GM19238 (cell line): ENCODE results near the gene RCN2.

Experiments used
- DNase-seq: peaks from one replicate; pipeline ENCODE4 v3.0.0; 2011; ENCODE audit warnings: low spot score; ENCODE audit not compliant: insufficient read length

Gene RCN2

GRCh38 chr15:76994001-76994400 lies 62.5 kb downstream of the RCN2 start:
- no peak for DNase-seq

GRCh38 chr15:76994496-76994895 lies 62.9 kb downstream of the RCN2 start:
- no peak for DNase-seq

GRCh38 chr15:76994971-76995945 lies 63.7 kb downstream of the RCN2 start, which contains the start of gene PSTPIP1:
Gene PSTPIP1 (plus strand): TSS chr15:76995126. CDS start chr15:76995574, 448 bp downstream.
- DNase-seq, result peak; percentile 58

GRCh38 chr15:76996076-76996525 lies 64.6 kb downstream of the RCN2 start:
- DNase-seq, result no peak

- no peak for DNase-seq
Measured at GRCh38 chr15:76996526-76997401, 65.2 kb downstream of the RCN2 start.

- no peak for DNase-seq
Measured at GRCh38 chr15:76998663-76999285, 67.2 kb downstream of the RCN2 start.

GRCh38 chr15:76999996-77000395 lies 68.4 kb downstream of the RCN2 start:
- no peak for DNase-seq

GRCh38 chr15:77001351-77001750 lies 69.8 kb downstream of the RCN2 start:
- no peak for DNase-seq

- no peak for DNase-seq
Measured at GRCh38 chr15:77001966-77002365, 70.4 kb downstream of the RCN2 start.

- no peak for DNase-seq
Measured at GRCh38 chr15:77002436-77002835, 70.9 kb downstream of the RCN2 start.

- DNase-seq, result no peak
Measured at GRCh38 chr15:77002954-77003912, 71.7 kb downstream of the RCN2 start.
